Smooth muscle cell (in vitro differentiated cells): ENCODE data around the gene BTN3A1. TPM values are rescaled to one million over a fixed set of nuclear protein-coding genes. Genes with fewer than 3 reads are reported as not detected.
"Not testable (repeated sequence)": the region's sequence is repeated elsewhere in the genome, so short reads cannot be mapped to it uniquely, and the experiment has no call there.

Experiments
- DNase-seq: peaks from one replicate; lab custom pipeline; 2025; ENCODE audit not compliant: unreplicated experiment; lab: John Stamatoyannopoulos, UW
- H2AFZ ChIP-seq: fragments of 200-600 bp; sonication (generic); 2 replicates; pipeline ENCODE4 v1.6.0; 2016; ENCODE audit warnings: antibody characterized with exemption, low read depth, mild to moderate bottlenecking
- H3F3A ChIP-seq: fragments of 200-600 bp; sonication (generic); 2 replicates; pipeline ENCODE4 v1.6.0; 2017; ENCODE audit warnings: antibody characterized with exemption, low read depth
- H3K27ac ChIP-seq: fragments of 200-600 bp; sonication (generic); 2 replicates; pipeline ENCODE4 v1.5.1; 2016; ENCODE audit warnings: low read depth, mild to moderate bottlenecking
- H3K27me3 ChIP-seq: fragments of 200-600 bp; sonication (generic); 2 replicates; pipeline ENCODE4 v1.6.1; 2016; ENCODE audit warnings: low read depth, mild to moderate bottlenecking
- H3K36me3 ChIP-seq: fragments of 200-600 bp; sonication (generic); 2 replicates; pipeline ENCODE4 v1.5.1; 2016; ENCODE audit warnings: low read depth
- H3K4me1 ChIP-seq: fragments of 200-600 bp; sonication (generic); 2 replicates; pipeline ENCODE4 v1.5.1; 2016; ENCODE audit warnings: low read depth
- H3K4me2 ChIP-seq: fragments of 200-600 bp; sonication (generic); 2 replicates; pipeline ENCODE4 v1.6.0; 2016; ENCODE audit warnings: mild to moderate bottlenecking
- H3K4me3 ChIP-seq: fragments of 200-600 bp; sonication (generic); 2 replicates; pipeline ENCODE4 v1.5.1; 2016; ENCODE audit warnings: mild to moderate bottlenecking
- H3K79me2 ChIP-seq: fragments of 200-600 bp; sonication (generic); 2 replicates; pipeline ENCODE4 v1.6.0; 2016; ENCODE audit warnings: low read depth, mild to moderate bottlenecking
- H3K9ac ChIP-seq: fragments of 200-600 bp; sonication (generic); 2 replicates; pipeline ENCODE4 v1.6.0; 2016; ENCODE audit warnings: low read depth
- H3K9me3 ChIP-seq: fragments of 200-600 bp; sonication (generic); replicated peaks from 2 replicates; pipeline ENCODE4 v1.5.1; 2016; ENCODE audit warnings: low read depth
- H4K20me1 ChIP-seq: fragments of 200-600 bp; sonication (generic); 2 replicates; pipeline ENCODE4 v1.6.0; 2016; ENCODE audit warnings: low read depth
- CTCF ChIP-seq: fragments of 200-600 bp; sonication (generic); IDR thresholded peaks from 2 replicates; pipeline ENCODE4 v1.5.1; 2017; ENCODE audit warnings: borderline replicate concordance, mild to moderate bottlenecking, antibody characterized with exemption; ENCODE audit not compliant: insufficient read depth, poor library complexity, severe bottlenecking
- WGBS: methylation state at CpG from one replicate; pipeline ENCODE4 v1.1.7; 2016; ENCODE audit warnings: low lambda C conversion rate; 5-methylcytosine and 5-hydroxymethylcytosine counted together
- polyA plus RNA-seq: library from polyadenylated mRNA; unstranded; fragments of >200 nt; fragmentation: Nextera tagmentation; extraction: Ambion mirVana; gene quantifications from 2 replicates; pipeline ENCODE4 v1.2.1, GENCODE V29; 2016
- total RNA-seq: library from RNA; depleted of rRNA; stranded (reverse); fragments of >200 nt; gene quantifications from 2 replicates; pipeline ENCODE4 v1.2.3, GENCODE V29; 2014

The BTN3A1 gene
- 19.1 and 33.3 TPM in 2 replicates for total RNA-seq
- polyA plus RNA-seq: 9.2 and 13.5 TPM in 2 replicates

DNA sequence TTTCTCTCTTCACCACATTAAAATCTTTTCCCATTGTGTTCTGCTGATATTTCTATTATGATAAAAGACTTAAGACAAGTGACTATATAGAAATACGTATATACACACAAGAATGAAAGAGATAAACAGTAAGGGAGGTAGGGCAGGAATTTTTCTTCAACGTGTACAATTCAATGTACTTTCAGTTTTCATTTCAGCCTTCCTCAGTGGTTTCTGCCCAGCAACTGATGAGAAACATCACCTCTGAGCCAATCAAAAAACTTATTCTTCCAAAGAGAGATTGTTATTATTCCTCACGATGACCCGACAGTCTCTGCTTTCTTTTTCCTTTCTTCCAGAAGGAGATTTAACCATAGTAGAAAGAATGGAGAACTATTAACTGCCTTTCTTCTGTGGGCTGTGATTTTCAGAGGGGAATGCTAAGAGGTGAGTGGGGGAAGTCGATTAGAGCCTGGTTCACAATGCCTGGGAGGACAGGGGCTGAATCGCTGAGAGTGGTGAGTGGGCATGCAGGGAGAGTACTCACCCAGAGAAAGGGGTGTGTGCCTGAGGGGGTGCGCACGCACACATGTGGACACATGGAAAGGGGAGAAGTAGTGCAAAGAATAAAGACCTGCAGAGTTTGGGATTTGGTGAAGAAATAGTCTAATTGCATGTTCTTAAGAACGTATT, at the start of gene BTN3A1:
BTN3A1 (plus strand) TSS at position 289 of the 672 bp plus-strand sequence. CDS start 3,289 bp downstream, outside the sequence.
- H3K9me3 ChIP-seq: no peaks in the 10 kb centered on the region
- WGBS: 20% methylated on average over 9 of the region's 9 CpGs
- DNase-seq: no peak
- peak within 1 kb of the TSS; percentile 86 for H3K4me2 ChIP-seq
- peak within 1 kb of the TSS; percentile 92 for H2AFZ ChIP-seq
- H3K36me3 ChIP-seq: no peaks in the 10 kb centered on the region
- H3K27me3 ChIP-seq: no peaks in the 10 kb centered on the region
- no peak for TF ChIP-seq CTCF
- no peaks in the 10 kb centered on the region for H3K79me2 ChIP-seq
- H3F3A ChIP-seq: no peaks in the 10 kb centered on the region
- H3K4me3 ChIP-seq: peak within 1 kb of the TSS; percentile 77
- H3K9ac ChIP-seq: peak within 1 kb of the TSS; percentile 90
- H4K20me1 ChIP-seq: no peaks in the 10 kb centered on the region
- peak within 1 kb of the TSS; percentile 81 for H3K27ac ChIP-seq
- H3K4me1 ChIP-seq: peaks cover 5% of the 10 kb centered on the region

DNA sequence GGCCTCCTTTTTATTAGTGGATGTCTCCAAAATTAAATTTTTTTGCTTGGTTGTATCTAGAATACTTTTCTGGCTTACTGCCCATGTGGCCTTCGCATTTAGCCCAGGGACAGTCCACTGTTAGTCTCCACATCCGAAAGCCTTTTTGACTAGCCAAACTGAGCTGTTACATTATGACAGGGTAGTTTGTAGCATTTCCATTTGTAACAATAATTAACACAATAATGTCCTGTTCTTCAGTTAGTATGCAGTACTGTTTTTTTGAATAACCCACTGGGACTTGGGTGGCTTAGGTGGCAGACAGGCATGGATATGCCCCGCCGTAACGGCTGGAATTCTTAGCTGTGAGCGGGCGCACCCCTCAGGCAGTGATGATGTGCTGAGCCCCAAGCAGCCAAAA, 49.8 kb upstream of the BTN3A1 start:
- Histone ChIP-seq H3K4me1 (no peaks in the 10 kb centered on the region), H2AFZ (no peak overlapping the region), H3K4me2 (no peak overlapping the region), H3F3A (no peaks in the 10 kb centered on the region), H3K4me3 (no peak overlapping the region), H3K36me3 (no peaks in the 10 kb centered on the region), H3K27me3 (no peaks in the 10 kb centered on the region), H4K20me1 (no peaks in the 10 kb centered on the region), H3K9ac (peak overlapping the region; percentile 15), H3K27ac (peak overlapping the region; percentile 66), H3K79me2 (no peaks in the 10 kb centered on the region), H3K9me3 (no peaks in the 10 kb centered on the region)
- TF ChIP-seq CTCF: no peak
- DNase-seq: no peak
- 93% methylated on average over 7 of the region's 7 CpGs for WGBS

DNA sequence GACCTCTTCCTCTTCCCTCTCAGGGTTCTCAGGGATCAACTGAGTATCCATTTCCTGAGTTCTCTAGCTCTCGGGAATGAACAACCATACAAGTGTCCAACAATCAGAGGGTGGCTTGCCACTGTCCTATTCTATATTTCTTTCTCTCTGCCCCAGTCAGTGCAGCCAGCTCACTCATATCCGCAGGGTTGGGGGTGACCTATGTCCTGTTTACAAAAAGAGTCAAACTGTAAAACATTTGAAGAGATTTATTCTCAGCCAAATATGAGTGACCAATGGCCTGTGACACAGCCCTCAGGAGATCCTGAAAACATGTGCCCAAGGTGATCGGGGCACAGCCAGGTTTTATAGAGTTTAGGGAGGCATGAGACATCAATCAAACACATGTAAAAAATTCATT, 47.9 kb upstream of the BTN3A1 start:
- TF ChIP-seq CTCF: no peak
- Histone ChIP-seq H3F3A (no peaks in the 10 kb centered on the region), H3K9me3 (no peaks in the 10 kb centered on the region), H3K36me3 (no peaks in the 10 kb centered on the region), H3K4me1 (no peaks in the 10 kb centered on the region), H3K27me3 (no peaks in the 10 kb centered on the region), H3K4me3 (no peak overlapping the region), H3K9ac (no peak overlapping the region), H2AFZ (no peak overlapping the region), H3K27ac (no peak overlapping the region), H3K4me2 (no peak overlapping the region), H4K20me1 (no peaks in the 10 kb centered on the region), H3K79me2 (no peaks in the 10 kb centered on the region)
- DNase-seq: no peak
- 71% methylated on average over 3 of the region's 3 CpGs for WGBS

- no peaks in the 10 kb centered on the region for H3K79me2 ChIP-seq
- no peak overlapping the region for H3K4me2 ChIP-seq
- H3F3A ChIP-seq: no peaks in the 10 kb centered on the region
- H3K9ac ChIP-seq: no peak overlapping the region
- H4K20me1 ChIP-seq: no peaks in the 10 kb centered on the region
- no peak overlapping the region for H2AFZ ChIP-seq
- H3K27ac ChIP-seq: no peak overlapping the region
- H3K9me3 ChIP-seq: no peaks in the 10 kb centered on the region
- no peaks in the 10 kb centered on the region for H3K27me3 ChIP-seq
- no peaks in the 10 kb centered on the region for H3K4me1 ChIP-seq
- no peaks in the 10 kb centered on the region for H3K36me3 ChIP-seq
- no peak for TF ChIP-seq CTCF
- DNase-seq: no peak
- no peak overlapping the region for H3K4me3 ChIP-seq
These were observed 46.7 kb upstream of the BTN3A1 start for GRCh38 chr6:26355366-26355765.

- H3K9me3 ChIP-seq, DNase-seq, H3K4me3 ChIP-seq, H3K36me3 ChIP-seq, H3K9ac ChIP-seq, H3K4me2 ChIP-seq, H3F3A ChIP-seq, H3K27ac ChIP-seq, H3K79me2 ChIP-seq, H4K20me1 ChIP-seq, H3K4me1 ChIP-seq, H3K27me3 ChIP-seq, H2AFZ ChIP-seq: not testable (repeated sequence)
- 94% methylated on average over 14 of the region's 14 CpGs for WGBS
These were observed 44.5 kb upstream of the BTN3A1 start for GRCh38 chr6:26357543-26357942.
